HCT116 (cell line): Measurements from ENCODE around the gene ICOSLG. TPM values are rescaled to one million over a fixed set of nuclear protein-coding genes. Genes with fewer than 3 reads are reported as not detected.

Experiments used
- ATAC-seq: fragments of 200-7000 bp; cut with Tn5 transposase; 2 replicates; pipeline ENCODE4 v1.9.1; 2020; ENCODE audit warnings: mild to moderate bottlenecking, moderate library complexity
- BruUV-seq: library from RNA; stranded (reverse); fragments of 400-500 nt; replicated peaks from 2 replicates; lab custom pipeline; 2021; lab: Mats Ljungman, UMichigan
- CTCF ChIA-PET: fragments of 300-600 bp; sonication (Branson Sonifier 250); formaldehyde crosslinking; loops from one replicate; lab custom pipeline; 2021; ENCODE audit warnings: antibody characterized with exemption; lab: Charles Lee
- POLR2A ChIA-PET: fragments of 300-600, 350-600 bp; sonication (Branson Sonifier 250); formaldehyde crosslinking; loops from one replicate; lab custom pipeline; 2021; ENCODE audit warnings: antibody characterized with exemption; lab: Charles Lee
- RAD21 ChIA-PET, 2 experiments: fragments of 300-600 bp; sonication (Branson Sonifier 250); formaldehyde crosslinking; loops; one replicate each; lab custom pipeline; 2023; ENCODE audit warnings: low total read pairs in 2 of 2; ENCODE audit not compliant: uncharacterized antibody in 2 of 2, unreplicated experiment in 2 of 2, low non-redundant PET in 1 of 2; lab: Charles Lee
- DNase-seq: peaks from one replicate; pipeline ENCODE4 v3.0.0-alpha.2; 2010; ENCODE audit warnings: low read depth, low spot score
- H2AFZ ChIP-seq: fragments of 200-600 bp; shearing (Covaris generic), sonication (generic); 2 replicates; pipeline ENCODE4 v1.6.1; 2017; ENCODE audit warnings: low read depth, mixed run types, mixed read lengths, antibody characterized with exemption, low read length; ENCODE audit not compliant: poor library complexity, severe bottlenecking
- H3K27ac ChIP-seq: 2 replicates; pipeline ENCODE4 v1.5.1; 2012; ENCODE audit warnings: low read depth, low read length
- H3K27me3 ChIP-seq: fragments of 200-600 bp; sonication (generic); 2 replicates; pipeline ENCODE4 v1.6.1; 2016; ENCODE audit warnings: mixed run types, low read length, mixed read lengths; ENCODE audit not compliant: insufficient read depth
- H3K36me3 ChIP-seq, 2 experiments: fragments of 200-500 bp in 1 of 2; fragments of 200-600 bp in 1 of 2; sonication (Bioruptor generic) in 1 of 2; sonication (generic) in 1 of 2; 2 replicates each; pipeline versions ENCODE4 v1.5.1 to v1.6.1; 2014 to 2016; ENCODE audit warnings: low read length in 2 of 2, inconsistent platforms in 1 of 2, mixed read lengths in 1 of 2, mixed run types in 1 of 2; ENCODE audit not compliant: insufficient read depth in 2 of 2, control insufficient read depth in 1 of 2
- H3K4me1 ChIP-seq, 2 experiments: fragments of 200-600 bp in 1 of 2; sonication (generic) in 1 of 2; 2 replicates each; pipeline versions ENCODE4 v1.5.1 to v1.6.1; 2012 to 2017; ENCODE audit warnings: low read length in 2 of 2, inconsistent platforms in 1 of 2, mild to moderate bottlenecking in 1 of 2, mixed read lengths in 1 of 2, mixed run types in 1 of 2, moderate library complexity in 1 of 2; ENCODE audit not compliant: insufficient read depth in 2 of 2, control insufficient read depth in 1 of 2
- H3K4me2 ChIP-seq: fragments of 200-600 bp; sonication (generic); 2 replicates; pipeline ENCODE4 v1.6.1; 2017; ENCODE audit warnings: mixed run types, low read length, mixed read lengths
- H3K4me3 ChIP-seq, 2 experiments: fragments of 200-600 bp in 1 of 2; sonication (generic) in 1 of 2; replicated peaks in 1 of 2; 2 replicates each; pipeline ENCODE4 v1.5.1; 2011 to 2016; ENCODE audit warnings: low read length in 2 of 2, control low read depth in 1 of 2, low read depth in 1 of 2, mild to moderate bottlenecking in 1 of 2, mixed read lengths in 1 of 2, mixed run types in 1 of 2
- H3K79me2 ChIP-seq: fragments of 200-600 bp; sonication (generic); 2 replicates; pipeline ENCODE4 v1.6.1; 2017; ENCODE audit warnings: mild to moderate bottlenecking, mixed run types, low read length, moderate library complexity, mixed read lengths; ENCODE audit not compliant: insufficient read depth
- H3K9ac ChIP-seq: fragments of 200-600 bp; sonication (generic); 2 replicates; pipeline ENCODE4 v1.6.1; 2016; ENCODE audit warnings: low read length, mixed read lengths
- H3K9me2 ChIP-seq: fragments of 200-600 bp; sonication (generic), shearing (Covaris generic); 2 replicates; pipeline ENCODE4 v1.6.1; 2017; ENCODE audit warnings: mixed run types, mild to moderate bottlenecking, moderate library complexity; ENCODE audit not compliant: insufficient read depth
- H3K9me3 ChIP-seq, 2 experiments: fragments of 200-500 bp in 1 of 2; fragments of 200-600 bp in 1 of 2; sonication (Bioruptor generic) in 1 of 2; sonication (generic) in 1 of 2; 2 replicates each; pipeline ENCODE4 v1.6.1; 2014 to 2017; ENCODE audit warnings: low read length in 2 of 2, mixed read lengths in 2 of 2, inconsistent platforms in 1 of 2, low read depth in 1 of 2, mild to moderate bottlenecking in 1 of 2, mixed run types in 1 of 2, moderate library complexity in 1 of 2; ENCODE audit not compliant: control insufficient read depth in 1 of 2, insufficient read depth in 1 of 2
- H4K20me1 ChIP-seq: fragments of 200-600 bp; sonication (generic), shearing (Covaris generic); 2 replicates; pipeline ENCODE4 v1.6.1; 2017; ENCODE audit warnings: mixed run types, mild to moderate bottlenecking, moderate library complexity; ENCODE audit not compliant: insufficient read depth
- EZH2 ChIP-seq: fragments of 200-600 bp; sonication (generic); IDR thresholded peaks from 2 replicates; pipeline ENCODE4 v1.6.1; 2017; ENCODE audit warnings: antibody characterized with exemption, mixed run types
- JUND ChIP-seq: IDR thresholded peaks from 2 replicates; pipeline ENCODE4 v1.6.1; 2012
- POLR2AphosphoS5 ChIP-seq: IDR thresholded peaks from 2 replicates; pipeline ENCODE4 v1.6.1; 2011; ENCODE audit warnings: mild to moderate bottlenecking, low read depth, low read length, moderate library complexity
- SP1 ChIP-seq: IDR thresholded peaks from 2 replicates; pipeline ENCODE4 v1.6.1; 2012; ENCODE audit warnings: low read depth
- TCF7L2 ChIP-seq: IDR thresholded peaks from 2 replicates; pipeline ENCODE4 v1.7.0; 2011; ENCODE audit warnings: borderline replicate concordance, inconsistent platforms; ENCODE audit not compliant: insufficient read depth, insufficient read length; ENCODE audit errors: extremely low read depth
- ZBTB33 ChIP-seq: IDR thresholded peaks from 2 replicates; pipeline ENCODE4 v1.6.1; 2011; ENCODE audit warnings: mild to moderate bottlenecking, low read length, moderate library complexity; ENCODE audit not compliant: insufficient replicate concordance; ENCODE audit errors: extremely low read depth
- ZFX ChIP-seq: fragments of 450-650 bp; IDR thresholded peaks from 2 replicates; pipeline ENCODE4 v1.6.1; 2017
- intact Hi-C: fragments of 100-400 bp; cut with micrococcal nuclease; formaldehyde crosslinking; loops from 2 replicates; pipeline ENCODE4 v1.10.0; 2022
- total RNA-seq: library from RNA; stranded (reverse); gene quantifications from one replicate; pipeline ENCODE4 v1.2.1, GENCODE V29; 2021; ENCODE audit not compliant: unreplicated experiment

Gene ICOSLG
- total RNA-seq, 1 experiment from 2014 or later = 4.7 TPM

- no peak within 1 kb of the TSS for H3K27ac ChIP-seq
- no peak within 1 kb of the TSS for H2AFZ ChIP-seq
- H3K4me1 ChIP-seq = no peaks in the 10 kb centered on the region
- H3K36me3 ChIP-seq = no peaks in the 10 kb centered on the region
- H3K27me3 ChIP-seq = no peaks in the 10 kb centered on the region
- CTCF ChIA-PET = no interaction called here
- RAD21 ChIA-PET = no interaction called here
- no peak within 1 kb of the TSS for H3K4me3 ChIP-seq
- intact Hi-C loops = no loop called here
- BruUV-seq = no TSS peak
- H3K9ac ChIP-seq = no peak within 1 kb of the TSS
- ATAC-seq = no peak
- no peaks in the 10 kb centered on the region for H3K9me2 ChIP-seq
- no peaks in the 10 kb centered on the region for H3K9me3 ChIP-seq
- POLR2A ChIA-PET = no interaction called here
- TF ChIP-seq POLR2AphosphoS5 (no peak), TCF7L2 (no peak), ZFX (no peak), SP1 (no peak), EZH2 (no peak), ZBTB33 (no peak), JUND (no peak)
- TF ChIP-seq, all 23 proteins: peak for 0
- Histone ChIP-seq H3K4me2 (no peak within 1 kb of the TSS), H3K79me2 (no peaks in the 10 kb centered on the region), H4K20me1 (no peaks in the 10 kb centered on the region)
- DNase-seq = no peak
Observed at GRCh38 chr21:44261675-44262295, 21.0 kb upstream of the ICOSLG start, which contains the start of gene DNMT3L. Gene DNMT3L, minus strand, starts transcription at chr21:44261897. Its CDS starts 638 bp downstream, at chr21:44261259.
